K562 (cell line): ENCODE data around the gene SDR39U1. TPM values are rescaled to one million over a fixed set of nuclear protein-coding genes. Genes with fewer than 3 reads are reported as not detected.

Experiments used
- ARID1B ChIP-seq: fragments of 450-650 bp; IDR thresholded peaks from 2 replicates; pipeline ENCODE4 v1.6.1; 2016; ENCODE audit warnings: antibody characterized with exemption, mild to moderate bottlenecking, inconsistent platforms
- ATF4 ChIP-seq: fragments of 450-650 bp; formaldehyde crosslinking; IDR thresholded peaks from 2 replicates; pipeline ENCODE4 v1.4.0; 2022; ENCODE audit warnings: mild to moderate bottlenecking, moderate library complexity
- ATF6 ChIP-seq: sonication (generic); formaldehyde crosslinking; IDR thresholded peaks from 2 replicates; pipeline ENCODE4 v1.4.0; 2020; ENCODE audit warnings: mild to moderate bottlenecking, missing genetic modification reagents
- CBX8 ChIP-seq: fragments of 200-600 bp; sonication (generic); IDR thresholded peaks from 2 replicates; pipeline ENCODE4 v1.6.1; 2012; ENCODE audit warnings: borderline replicate concordance, mixed run types, low read depth, mild to moderate bottlenecking, moderate library complexity, mixed read lengths, low read length, control low read depth, inconsistent platforms; ENCODE audit not compliant: poor library complexity, severe bottlenecking; ENCODE audit errors: extremely low read depth
- CCNT2 ChIP-seq: IDR thresholded peaks from 2 replicates; pipeline ENCODE4 v1.6.1; 2011; ENCODE audit warnings: borderline replicate concordance, low read depth, mild to moderate bottlenecking, moderate library complexity, mixed read lengths, low read length; ENCODE audit not compliant: insufficient read length; ENCODE audit errors: extremely low read depth
- ELK3 ChIP-seq: fragments of 450-650 bp; formaldehyde crosslinking; IDR thresholded peaks from 2 replicates; pipeline ENCODE4 v1.4.0; 2020; ENCODE audit warnings: mild to moderate bottlenecking
- EP400 ChIP-seq: fragments of 450-650 bp; IDR thresholded peaks from 2 replicates; pipeline ENCODE4 v1.6.1; 2017; ENCODE audit warnings: antibody characterized with exemption, mild to moderate bottlenecking, moderate library complexity
- ERF ChIP-seq: fragments of 450-650 bp; formaldehyde crosslinking; IDR thresholded peaks from 2 replicates; pipeline ENCODE4 v1.4.0; 2020; ENCODE audit warnings: mild to moderate bottlenecking, mixed read lengths
- MAX ChIP-seq: sonication (generic); formaldehyde crosslinking; IDR thresholded peaks from 2 replicates; pipeline ENCODE4 v1.9.0; 2022; ENCODE audit warnings: mild to moderate bottlenecking, missing genetic modification reagents
- NFXL1 ChIP-seq: fragments of 450-650 bp; formaldehyde crosslinking; IDR thresholded peaks from 2 replicates; pipeline ENCODE4 v1.4.0; 2021; ENCODE audit warnings: mild to moderate bottlenecking
- SMARCB1 ChIP-seq: IDR thresholded peaks from 2 replicates; pipeline ENCODE4 v1.6.1; 2011; ENCODE audit warnings: improper control_type of control experiment, low read depth; ENCODE audit not compliant: insufficient read length
- STAT5A ChIP-seq: IDR thresholded peaks from 2 replicates; pipeline ENCODE4 v1.6.1; 2012; ENCODE audit warnings: low read length, inconsistent platforms, borderline replicate concordance
- TFE3 ChIP-seq: fragments of 450-650 bp; formaldehyde crosslinking; IDR thresholded peaks from 2 replicates; pipeline ENCODE4 v1.4.0; 2020; ENCODE audit warnings: mild to moderate bottlenecking, mixed read lengths
- THRAP3 ChIP-seq: fragments of 450-650 bp; IDR thresholded peaks from 2 replicates; pipeline ENCODE4 v1.6.1; 2016; ENCODE audit warnings: mild to moderate bottlenecking, inconsistent platforms, borderline replicate concordance
- ZBTB1 ChIP-seq: sonication (generic); formaldehyde crosslinking; IDR thresholded peaks from 2 replicates; pipeline ENCODE4 v1.8.1; 2023; ENCODE audit warnings: missing genetic modification reagents, low read depth, mild to moderate bottlenecking, borderline replicate concordance
- ZEB2 ChIP-seq: fragments of 450-650 bp; IDR thresholded peaks from 2 replicates; pipeline ENCODE4 v1.6.1; 2016
- ZNF143 ChIP-seq: sonication (generic); formaldehyde crosslinking; IDR thresholded peaks from 2 replicates; pipeline ENCODE4 v1.9.0; 2022; ENCODE audit warnings: mild to moderate bottlenecking, missing genetic modification reagents
- ZNF146 ChIP-seq: IDR thresholded peaks from one replicate; pipeline ENCODE4 v1.6.1; 2018; ENCODE audit warnings: missing compliant biosample characterization; ENCODE audit not compliant: unreplicated experiment
- ZNF280A ChIP-seq: fragments of 450-650 bp; IDR thresholded peaks from 2 replicates; pipeline ENCODE4 v1.6.1; 2018; ENCODE audit warnings: mild to moderate bottlenecking, low read depth; ENCODE audit not compliant: partially characterized antibody
- ZNF3 ChIP-seq: fragments of 250-450 bp; sonication (Bioruptor Pico); IDR thresholded peaks from 2 replicates; pipeline ENCODE4 v1.5.0; 2021; ENCODE audit warnings: mild to moderate bottlenecking, moderate library complexity
- ZNF764 ChIP-seq: fragments of 250-450 bp; sonication (Bioruptor Pico); IDR thresholded peaks from 2 replicates; pipeline ENCODE4 v1.4.0; 2020; ENCODE audit warnings: low read depth, mild to moderate bottlenecking, moderate library complexity
- ZNF785 ChIP-seq: fragments of 250-450 bp; sonication (Bioruptor Pico); IDR thresholded peaks from 2 replicates; pipeline ENCODE4 v1.4.0; 2020; ENCODE audit warnings: mild to moderate bottlenecking
- polyA plus RNA-seq, 8 experiments: library from polyadenylated mRNA; depleted of rRNA in 4 of 8; stranded (reverse) in 5 of 8; unstranded in 3 of 8; fragments of >200 nt; fragmentation: Nextera tagmentation in 2 of 8; fragmentation: Illumina TruSeq in 1 of 8; extraction: Ambion mirVana in 2 of 8; extraction: Trizol in 1 of 8; gene quantifications; 2 replicates each; pipeline versions ENCODE4 v1.2.1 to v1.2.3, GENCODE V29; 2011 to 2014; ENCODE audit warnings: inconsistent platforms in 1 of 8, missing spikeins in 1 of 8
- total RNA-seq, 7 experiments: library from RNA; depleted of rRNA in 6 of 7; stranded (reverse); fragments of >200 nt in 6 of 7; fragmentation: Illumina TruSeq in 2 of 7; extraction: Trizol in 2 of 7; gene quantifications; 2 replicates each; pipeline versions ENCODE4 v1.2.1 to v1.2.3, GENCODE V29; 2011 to 2021; ENCODE audit warnings: low replicate concordance in 1 of 7

The SDR39U1 gene
- total and polyA plus RNA-seq, 9 of the 15 experiments (the other 6 are each of a cell fraction or from before 2014, with no cell fraction given) = 10.4 to 56.1 (median 19.8) TPM

- TF ChIP-seq CCNT2 (no peak), CBX8 (no peak), ZEB2 (no peak), EP400 (peak; percentile 40; the same call in 1 of the 2 replicates), ZNF764 (CRISPR knock-in tag) (no peak), ZNF785 (CRISPR knock-in tag) (no peak), THRAP3 (no peak), TFE3 (CRISPR knock-in tag) (no peak), SMARCB1 (no peak), ZNF146 (CRISPR knock-in tag) (no peak), ARID1B (peak; percentile 72), ERF (CRISPR knock-in tag) (no peak), STAT5A (peak; percentile 52), ZBTB1 (CRISPR knock-in tag) (no peak), ZNF143 (CRISPR knock-in tag) (no peak), NFXL1 (no peak), MAX (CRISPR knock-in tag) (no peak), ELK3 (CRISPR knock-in tag) (no peak), ATF4 (CRISPR knock-in tag) (no peak), ATF6 (CRISPR knock-in tag) (no peak), ZNF3 (CRISPR knock-in tag) (no peak), ZNF280A (no peak)
Observed at GRCh38 chr14:24425704-24426103, 16.9 kb downstream of the SDR39U1 start (continued).
